Measurements from ENCODE around the gene ARID4B.

GRCh38 chr1:235261243-235261642 is 66.7 kb downstream of the ARID4B start:
- TF ChIP-seq POLR2A (IDR thresholded peaks at IDR 0.05): no peak
- TF ChIP-seq CTCF (IDR thresholded peaks at IDR 0.05): no peak
